HG03135 (cell line): ENCODE results near the gene UXS1.

Source experiments
- ATAC-seq: cut with Tn5 transposase; IDR thresholded peaks from one replicate; pipeline ENCODE4 v1.9.1; 2021; ENCODE audit warnings: mild to moderate bottlenecking, moderate library complexity; ENCODE audit not compliant: unreplicated experiment

The UXS1 gene

GRCh38 chr2:106090916-106091618, 103.0 kb downstream of the UXS1 start:
- ATAC-seq = no peak

- no peak for ATAC-seq
Observed at GRCh38 chr2:106089611-106090010, 104.5 kb downstream of the UXS1 start.

- ATAC-seq = no peak
Observed at GRCh38 chr2:106085181-106085940, 108.7 kb downstream of the UXS1 start.

GRCh38 chr2:106080959-106081358, 113.1 kb downstream of the UXS1 start:
- ATAC-seq = no peak

- ATAC-seq = no peak
Observed at GRCh38 chr2:106078096-106078495, 116.0 kb downstream of the UXS1 start.

- ATAC-seq = no peak
Observed at GRCh38 chr2:106076941-106077340, 117.2 kb downstream of the UXS1 start.

- ATAC-seq = no peak
Observed at GRCh38 chr2:106075048-106075447, 119.1 kb downstream of the UXS1 start.

GRCh38 chr2:106073678-106074406, 120.3 kb downstream of the UXS1 start:
- no peak for ATAC-seq

GRCh38 chr2:106070181-106070580, 123.9 kb downstream of the UXS1 start:
- ATAC-seq = no peak

- no peak for ATAC-seq
Observed at GRCh38 chr2:106068451-106068850, 125.7 kb downstream of the UXS1 start.

GRCh38 chr2:106065983-106066820, 127.9 kb downstream of the UXS1 start:
- ATAC-seq = no peak

GRCh38 chr2:106065268-106065982, 128.7 kb downstream of the UXS1 start:
- no peak for ATAC-seq

- no peak for ATAC-seq
Observed at GRCh38 chr2:106063181-106063580, 130.9 kb downstream of the UXS1 start.

GRCh38 chr2:106062627-106063026, 131.5 kb downstream of the UXS1 start:
- no peak for ATAC-seq

GRCh38 chr2:106061611-106062349, 132.3 kb downstream of the UXS1 start:
- no peak for ATAC-seq

- ATAC-seq = no peak
Observed at GRCh38 chr2:106059416-106060065, 134.6 kb downstream of the UXS1 start.

- ATAC-seq = no peak
Observed at GRCh38 chr2:106058469-106059137, 135.5 kb downstream of the UXS1 start.

GRCh38 chr2:106057206-106057605, 136.9 kb downstream of the UXS1 start:
- ATAC-seq = no peak
